HL-60 (cell line): ENCODE data around the gene PACS1.

ENCODE experiments used
- SPI1 ChIP-seq: IDR thresholded peaks from 2 replicates; pipeline ENCODE4 v1.6.1; 2012; ENCODE audit warnings: low read depth, mild to moderate bottlenecking, borderline replicate concordance
- TF ChIP-seq, protein P1 (sequence below): IDR thresholded peaks from one replicate; pipeline ENCODE4 v1.5.1; 2011; ENCODE audit warnings: low read length, control low read depth, inconsistent platforms; ENCODE audit not compliant: insufficient read depth

DNA sequence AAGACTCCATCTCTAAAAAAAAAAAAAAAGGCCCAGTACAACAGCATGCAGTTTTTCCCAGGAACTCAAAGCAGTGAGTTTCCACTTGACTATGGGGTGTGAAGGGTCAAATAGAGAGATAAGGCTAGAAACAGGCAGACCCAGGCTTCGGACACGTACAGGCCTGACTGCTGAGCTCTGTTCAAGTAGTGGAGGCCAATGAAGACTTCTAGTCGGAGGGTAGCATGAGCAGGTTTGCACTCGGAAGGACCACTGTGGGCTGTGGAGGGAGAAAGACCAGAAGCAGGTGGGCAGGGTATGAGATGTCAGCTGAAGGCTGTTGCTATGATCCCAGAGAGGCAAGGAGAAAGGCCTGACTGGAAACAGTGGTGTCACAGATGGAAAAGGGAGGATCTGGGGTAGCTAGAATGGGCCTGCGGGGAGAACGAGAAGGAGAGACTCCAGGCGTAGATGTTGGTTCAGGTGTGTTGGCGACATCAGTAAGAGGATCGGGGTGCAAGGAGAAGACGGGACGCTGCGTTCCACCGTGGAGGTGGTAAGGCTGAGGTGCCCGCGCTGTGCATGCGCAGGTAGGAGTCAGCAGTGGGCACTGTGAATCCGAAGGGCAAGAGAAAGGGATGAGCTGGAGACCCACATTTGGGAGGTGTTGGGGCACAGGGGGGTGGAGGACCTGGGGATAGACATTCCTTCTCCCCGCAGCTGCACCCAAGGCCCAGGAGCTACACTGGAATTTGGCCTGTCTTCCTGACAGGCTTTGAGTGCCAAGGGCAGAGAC is 149.0 kb downstream of the PACS1 start:
- TF ChIP-seq, protein P1, sequence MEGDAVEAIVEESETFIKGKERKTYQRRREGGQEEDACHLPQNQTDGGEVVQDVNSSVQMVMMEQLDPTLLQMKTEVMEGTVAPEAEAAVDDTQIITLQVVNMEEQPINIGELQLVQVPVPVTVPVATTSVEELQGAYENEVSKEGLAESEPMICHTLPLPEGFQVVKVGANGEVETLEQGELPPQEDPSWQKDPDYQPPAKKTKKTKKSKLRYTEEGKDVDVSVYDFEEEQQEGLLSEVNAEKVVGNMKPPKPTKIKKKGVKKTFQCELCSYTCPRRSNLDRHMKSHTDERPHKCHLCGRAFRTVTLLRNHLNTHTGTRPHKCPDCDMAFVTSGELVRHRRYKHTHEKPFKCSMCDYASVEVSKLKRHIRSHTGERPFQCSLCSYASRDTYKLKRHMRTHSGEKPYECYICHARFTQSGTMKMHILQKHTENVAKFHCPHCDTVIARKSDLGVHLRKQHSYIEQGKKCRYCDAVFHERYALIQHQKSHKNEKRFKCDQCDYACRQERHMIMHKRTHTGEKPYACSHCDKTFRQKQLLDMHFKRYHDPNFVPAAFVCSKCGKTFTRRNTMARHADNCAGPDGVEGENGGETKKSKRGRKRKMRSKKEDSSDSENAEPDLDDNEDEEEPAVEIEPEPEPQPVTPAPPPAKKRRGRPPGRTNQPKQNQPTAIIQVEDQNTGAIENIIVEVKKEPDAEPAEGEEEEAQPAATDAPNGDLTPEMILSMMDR: no peak
- TF ChIP-seq SPI1: no peak
